Measurements from ENCODE around the gene OAS2.

DNA sequence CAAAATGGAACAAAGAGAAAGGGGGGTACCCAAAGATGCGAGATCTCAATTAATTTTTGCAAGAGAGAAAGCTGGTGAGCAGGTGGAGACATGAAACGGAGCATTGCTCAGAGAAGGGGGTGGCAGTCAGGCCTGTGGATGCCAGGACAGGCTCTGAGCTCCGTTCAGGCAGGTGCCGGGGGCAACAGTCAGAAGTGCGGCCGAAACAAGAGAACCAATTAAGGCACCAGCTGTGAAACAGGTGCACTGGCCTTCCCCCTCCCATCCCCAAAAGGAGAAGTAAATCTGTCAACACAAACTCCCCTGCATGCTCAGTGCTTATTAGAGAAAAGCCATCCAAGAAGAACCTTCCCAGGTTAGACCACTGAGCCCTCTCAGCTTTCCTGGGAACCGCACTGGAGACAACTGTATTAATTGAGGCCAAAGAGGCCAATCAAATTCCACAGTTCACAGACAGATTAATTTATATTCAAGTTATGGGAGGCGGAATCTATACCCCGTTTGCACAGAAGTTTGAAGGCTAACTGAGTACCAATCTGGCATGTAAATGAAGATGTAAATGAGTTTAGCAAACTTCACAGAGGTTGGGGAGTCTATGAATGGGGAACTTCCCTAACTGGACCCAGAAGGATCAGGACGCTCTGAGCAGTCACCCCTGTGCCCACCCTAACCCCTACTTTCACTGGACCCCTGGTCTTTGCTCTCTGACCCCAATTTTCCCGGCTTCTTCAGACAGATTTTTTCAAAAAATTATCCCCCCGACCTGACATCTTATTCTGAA is 20.9 kb downstream of the OAS2 start:
- TF ChIP-seq SRF (IDR thresholded peaks at IDR 0.05; ENCODE audit: low read depth, low read length), result no peak
- no peak for TF ChIP-seq ASH2L (IDR thresholded peaks at IDR 0.05; ENCODE audit: low read length)
- TF ChIP-seq, protein P1, sequence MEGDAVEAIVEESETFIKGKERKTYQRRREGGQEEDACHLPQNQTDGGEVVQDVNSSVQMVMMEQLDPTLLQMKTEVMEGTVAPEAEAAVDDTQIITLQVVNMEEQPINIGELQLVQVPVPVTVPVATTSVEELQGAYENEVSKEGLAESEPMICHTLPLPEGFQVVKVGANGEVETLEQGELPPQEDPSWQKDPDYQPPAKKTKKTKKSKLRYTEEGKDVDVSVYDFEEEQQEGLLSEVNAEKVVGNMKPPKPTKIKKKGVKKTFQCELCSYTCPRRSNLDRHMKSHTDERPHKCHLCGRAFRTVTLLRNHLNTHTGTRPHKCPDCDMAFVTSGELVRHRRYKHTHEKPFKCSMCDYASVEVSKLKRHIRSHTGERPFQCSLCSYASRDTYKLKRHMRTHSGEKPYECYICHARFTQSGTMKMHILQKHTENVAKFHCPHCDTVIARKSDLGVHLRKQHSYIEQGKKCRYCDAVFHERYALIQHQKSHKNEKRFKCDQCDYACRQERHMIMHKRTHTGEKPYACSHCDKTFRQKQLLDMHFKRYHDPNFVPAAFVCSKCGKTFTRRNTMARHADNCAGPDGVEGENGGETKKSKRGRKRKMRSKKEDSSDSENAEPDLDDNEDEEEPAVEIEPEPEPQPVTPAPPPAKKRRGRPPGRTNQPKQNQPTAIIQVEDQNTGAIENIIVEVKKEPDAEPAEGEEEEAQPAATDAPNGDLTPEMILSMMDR (IDR thresholded peaks at IDR 0.05; ENCODE audit: control extremely low read depth in 1 of 3, insufficient read depth in 1 of 3, low read depth in 1 of 3, low read length in 3 of 3), result no peak
- no peak for TF ChIP-seq SP2 (IDR thresholded peaks at IDR 0.05; ENCODE audit: low read length)
- no peak for TF ChIP-seq RXRA (IDR thresholded peaks at IDR 0.05; ENCODE audit: insufficient read depth, low read depth, low read length)
- TF ChIP-seq, protein P2, sequence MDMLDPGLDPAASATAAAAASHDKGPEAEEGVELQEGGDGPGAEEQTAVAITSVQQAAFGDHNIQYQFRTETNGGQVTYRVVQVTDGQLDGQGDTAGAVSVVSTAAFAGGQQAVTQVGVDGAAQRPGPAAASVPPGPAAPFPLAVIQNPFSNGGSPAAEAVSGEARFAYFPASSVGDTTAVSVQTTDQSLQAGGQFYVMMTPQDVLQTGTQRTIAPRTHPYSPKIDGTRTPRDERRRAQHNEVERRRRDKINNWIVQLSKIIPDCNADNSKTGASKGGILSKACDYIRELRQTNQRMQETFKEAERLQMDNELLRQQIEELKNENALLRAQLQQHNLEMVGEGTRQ (IDR thresholded peaks at IDR 0.05; ENCODE audit: low read length), result no peak
- TF ChIP-seq EP300 (IDR thresholded peaks at IDR 0.05; ENCODE audit: borderline replicate concordance in 1 of 2, low read depth in 2 of 2, low read length in 2 of 2), result no peak
- TF ChIP-seq POLR2A (IDR thresholded peaks at IDR 0.05; ENCODE audit: control extremely low read depth in 1 of 2, low read depth in 2 of 2, low read length in 2 of 2), result no peak
- no peak for TF ChIP-seq CEBPB (IDR thresholded peaks at IDR 0.05; ENCODE audit: low read depth, low read length)
- TF ChIP-seq EZH2 (IDR thresholded peaks at IDR 0.05; ENCODE audit: low read depth, low read length, severe bottlenecking), result no peak
- no peak for TF ChIP-seq RAD21 (IDR thresholded peaks at IDR 0.05 in 1 of 2, conservative IDR thresholded peaks at IDR 0.05 in 1 of 2; ENCODE audit: low read depth in 2 of 2, low read length in 2 of 2)
- no peak for TF ChIP-seq TAF1 (IDR thresholded peaks at IDR 0.05; ENCODE audit: low read depth, low read length)
- TF ChIP-seq TEAD4 (IDR thresholded peaks at IDR 0.05; ENCODE audit: low read depth, low read length), result no peak
- no peak for TF ChIP-seq PHF8 (conservative IDR thresholded peaks at IDR 0.05; ENCODE audit: low read depth, low read length)
